T-helper 2 cell treated with Interferon-gamma antibody and Interleukin-4, amounts not matched to agents 100 ng/mL and 5 ng/mL, for 36 hours (primary cell): ENCODE results near the gene PPP6R2. TPM values are rescaled to one million over a fixed set of nuclear protein-coding genes. Genes with fewer than 3 reads are reported as not detected.
"Not testable (repeated sequence)": the region's sequence is repeated elsewhere in the genome, so short reads cannot be mapped to it uniquely, and the experiment has no call there.

Source experiments
- intact Hi-C: fragments of 100-400 bp; cut with micrococcal nuclease; formaldehyde crosslinking; loops from one replicate; pipeline ENCODE4 v1.15.1; 2023
- total RNA-seq: library from RNA; stranded (reverse); gene quantifications from 2 replicates; pipeline ENCODE4 v1.2.3, GENCODE V29; 2022

Gene PPP6R2
- total RNA-seq, 1 donor from 2014 or later: 54.9 TPM

- intact Hi-C loops: no loop called here
These were observed 80.1 kb downstream of the PPP6R2 start for GRCh38 chr22:50422961-50423815.

- intact Hi-C loops: no loop called here
These were observed 80.8 kb downstream of the PPP6R2 start for GRCh38 chr22:50423956-50424355.

GRCh38 chr22:50425179-50425916 lies 82.2 kb downstream of the PPP6R2 start:
- intact Hi-C loops: no loop called here

DNA sequence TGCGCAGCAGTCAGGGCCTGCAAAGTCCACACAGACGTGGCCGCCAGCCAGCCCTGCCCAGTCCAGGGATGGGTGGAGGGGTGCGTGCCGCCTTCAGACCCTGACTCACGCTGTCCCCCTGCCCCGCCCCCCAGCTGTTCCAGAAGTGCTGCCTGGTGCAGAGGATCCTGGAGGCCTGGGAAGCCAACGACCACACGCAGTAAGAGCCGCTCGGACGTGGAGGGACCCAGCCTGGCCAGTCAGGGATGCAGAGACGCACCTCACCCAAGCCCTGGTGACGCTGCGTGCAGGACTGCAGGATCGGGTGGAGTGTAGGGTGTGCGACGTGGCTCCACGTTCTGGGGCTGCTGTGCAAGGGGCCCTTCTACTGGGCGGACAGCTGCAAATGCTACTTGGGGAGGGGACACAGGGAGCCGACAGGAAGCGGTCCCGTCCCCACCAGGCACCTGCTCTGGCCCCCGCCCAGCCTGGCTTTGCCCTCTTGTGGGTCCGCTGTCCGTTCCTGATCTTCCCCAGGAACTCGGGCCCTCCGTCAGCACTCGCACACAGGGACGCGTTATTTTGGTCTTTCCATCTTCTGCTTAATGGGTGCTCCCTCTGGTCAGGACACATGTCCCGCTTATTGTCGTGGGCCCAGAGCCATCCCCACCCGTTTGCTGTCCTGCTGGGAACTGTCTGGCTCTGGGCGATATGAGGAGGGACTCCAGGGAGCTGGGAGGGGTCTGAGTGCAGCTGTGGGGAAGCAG lies 89.2 kb downstream of the PPP6R2 start:
- intact Hi-C loops: no loop called here

DNA sequence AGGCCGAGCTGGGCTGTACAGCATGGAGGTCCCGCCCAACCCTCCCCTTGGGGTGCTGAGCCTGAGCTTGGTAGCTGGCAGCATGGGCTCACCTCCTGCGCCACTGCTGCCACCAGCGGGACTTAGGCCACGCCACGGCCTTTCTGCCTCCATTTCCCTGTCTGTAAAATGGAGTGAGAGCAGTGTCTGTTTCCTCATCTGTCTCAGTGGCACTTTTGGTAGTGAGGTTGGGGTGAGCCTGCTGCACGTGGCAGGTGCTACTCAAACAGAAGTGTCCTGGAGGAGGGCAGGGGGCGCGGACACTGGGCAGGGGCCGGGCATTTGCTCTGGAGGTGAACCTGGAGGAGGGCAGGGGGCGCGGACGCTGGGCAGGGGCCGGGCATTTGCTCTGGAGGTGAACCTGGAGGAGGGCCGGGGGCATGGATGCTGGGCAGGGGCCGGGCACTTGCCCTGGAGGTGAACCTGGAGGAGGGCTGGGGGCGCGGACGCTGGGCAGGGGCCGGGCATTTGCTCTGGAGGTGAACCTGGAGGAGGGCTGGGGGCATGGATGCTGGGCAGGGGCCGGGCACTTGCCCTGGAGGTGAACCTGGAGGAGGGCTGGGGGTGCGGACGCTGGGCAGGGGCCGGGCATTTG lies 89.9 kb downstream of the PPP6R2 start:
- intact Hi-C loops: not testable (repeated sequence)

GRCh38 chr22:50434849-50435248 lies 91.7 kb downstream of the PPP6R2 start:
- intact Hi-C loops: no loop called here

GRCh38 chr22:50435291-50436014 lies 92.3 kb downstream of the PPP6R2 start:
- intact Hi-C loops: no loop called here

GRCh38 chr22:50436015-50436830 lies 93.1 kb downstream of the PPP6R2 start:
- intact Hi-C loops: no loop called here

GRCh38 chr22:50436841-50437341 lies 93.8 kb downstream of the PPP6R2 start:
- intact Hi-C loops: no loop called here

GRCh38 chr22:50437511-50438304 lies 94.6 kb downstream of the PPP6R2 start:
- intact Hi-C loops: no loop called here

- intact Hi-C loops: no loop called here
These were observed 95.5 kb downstream of the PPP6R2 start for GRCh38 chr22:50438305-50439275.

DNA sequence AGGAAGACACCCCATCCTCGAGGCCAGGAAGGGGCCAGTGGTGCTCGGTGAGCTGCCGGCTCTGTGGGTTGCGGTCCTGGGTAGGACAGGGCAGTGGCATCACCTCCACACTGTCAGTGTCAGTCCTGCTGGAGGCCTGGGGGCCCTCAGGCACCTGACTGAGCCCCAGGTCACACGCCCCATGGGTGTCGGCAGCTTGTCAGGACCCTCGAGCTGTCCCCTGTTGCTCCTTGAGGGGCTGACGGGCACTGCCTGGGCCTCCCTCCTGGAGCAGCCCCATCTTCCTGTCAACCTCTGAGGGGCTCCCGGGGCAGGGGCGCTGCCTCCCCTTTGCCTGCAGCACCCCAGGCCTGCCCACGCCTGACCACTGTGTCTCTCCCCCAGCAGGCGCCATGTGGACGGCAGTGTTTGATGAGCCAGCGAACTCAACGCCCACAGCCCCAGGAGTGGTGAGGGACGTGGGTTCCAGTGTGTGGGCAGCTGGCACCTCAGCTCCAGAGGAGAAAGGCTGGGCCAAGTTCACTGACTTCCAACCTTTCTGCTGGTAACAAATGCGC lies 96.3 kb downstream of the PPP6R2 start:
- intact Hi-C loops: no loop called here

- intact Hi-C loops: no loop called here
These were observed 96.8 kb downstream of the PPP6R2 start for GRCh38 chr22:50439871-50440331.

- intact Hi-C loops: no loop called here
These were observed 97.6 kb downstream of the PPP6R2 start for GRCh38 chr22:50440544-50441249.

- intact Hi-C loops: no loop called here
These were observed 98.4 kb downstream of the PPP6R2 start for GRCh38 chr22:50441428-50441993.

- intact Hi-C loops: no loop called here
These were observed 100.1 kb downstream of the PPP6R2 start for GRCh38 chr22:50443197-50443596.
